Mesothelial cell of epicardium (in vitro differentiated cells): ENCODE data around the gene IL12RB2. TPM values are rescaled to one million over a fixed set of nuclear protein-coding genes. Genes with fewer than 3 reads are reported as not detected.

Experiments used
- DNase-seq, 2 experiments: peaks; one replicate each; pipeline ENCODE4 v3.0.0; 2021; ENCODE audit warnings: low spot score in 2 of 2; ENCODE audit not compliant: unreplicated experiment in 2 of 2
- H3K27ac Mint-ChIP-seq: 2 replicates; pipeline ENCODE4 v1.8.0; 2021; ENCODE audit warnings: mixed read lengths
- H3K27me3 Mint-ChIP-seq: 2 replicates; pipeline ENCODE4 v1.8.0; 2021; ENCODE audit warnings: low read depth, mixed read lengths
- H3K36me3 Mint-ChIP-seq: 2 replicates; pipeline ENCODE4 v1.8.0; 2021; ENCODE audit warnings: mixed read lengths
- H3K4me1 Mint-ChIP-seq: 2 replicates; pipeline ENCODE4 v1.8.0; 2021; ENCODE audit warnings: mixed read lengths
- H3K4me3 Mint-ChIP-seq: 2 replicates; pipeline ENCODE4 v1.8.0; 2021; ENCODE audit warnings: mild to moderate bottlenecking, moderate library complexity, mixed read lengths
- H3K9me3 Mint-ChIP-seq: 2 replicates; pipeline ENCODE4 v1.8.0; 2021; ENCODE audit warnings: mixed read lengths
- CTCF ChIP-seq: fragments of 200-600 bp; sonication (generic); IDR thresholded peaks from one replicate; pipeline ENCODE4 v1.5.0; 2021; ENCODE audit warnings: antibody characterized with exemption; ENCODE audit not compliant: unreplicated experiment
- total RNA-seq: library from RNA; stranded (reverse); gene quantifications from 3 replicates; pipeline ENCODE4 v1.2.1, GENCODE V29; 2021

The IL12RB2 gene
- total RNA-seq, 1 donor from 2014 or later = 0.34 TPM

- Mint-ChIP-seq H3K9me3 (no peaks in the 10 kb centered on the region), H3K36me3 (peaks cover 52% of the 10 kb centered on the region), H3K4me3 (no peak overlapping the region), H3K27ac (peak overlapping the region; percentile 27), H3K27me3 (no peaks in the 10 kb centered on the region), H3K4me1 (peaks cover 2% of the 10 kb centered on the region)
- TF ChIP-seq CTCF = no peak
- DNase-seq = no peak
Measured at GRCh38 chr1:67418839-67419586, 111.3 kb downstream of the IL12RB2 start.

GRCh38 chr1:67420835-67421492 lies 113.3 kb downstream of the IL12RB2 start:
- TF ChIP-seq CTCF = no peak
- Mint-ChIP-seq H3K4me3 (no peak overlapping the region), H3K27me3 (no peaks in the 10 kb centered on the region), H3K36me3 (peaks cover 52% of the 10 kb centered on the region), H3K27ac (no peak overlapping the region), H3K4me1 (peaks cover 5% of the 10 kb centered on the region), H3K9me3 (no peaks in the 10 kb centered on the region)
- DNase-seq = no peak

GRCh38 chr1:67427465-67427864 lies 119.8 kb downstream of the IL12RB2 start:
- peaks cover 28% of the 10 kb centered on the region for H3K36me3 Mint-ChIP-seq
- no peaks in the 10 kb centered on the region for H3K9me3 Mint-ChIP-seq
- H3K4me1 Mint-ChIP-seq = peaks cover 42% of the 10 kb centered on the region
- no peaks in the 10 kb centered on the region for H3K27me3 Mint-ChIP-seq
- no peak for TF ChIP-seq CTCF
- peak overlapping the region; percentile 76 for H3K27ac Mint-ChIP-seq
- H3K4me3 Mint-ChIP-seq = peak overlapping the region; percentile 100
- DNase-seq = no peak

GRCh38 chr1:67427947-67428346 lies 120.3 kb downstream of the IL12RB2 start:
- peak overlapping the region; percentile 17 for H3K27ac Mint-ChIP-seq
- peaks cover 42% of the 10 kb centered on the region for H3K4me1 Mint-ChIP-seq
- H3K36me3 Mint-ChIP-seq = peaks cover 25% of the 10 kb centered on the region
- no peak for TF ChIP-seq CTCF
- no peaks in the 10 kb centered on the region for H3K27me3 Mint-ChIP-seq
- DNase-seq = no peak
- no peaks in the 10 kb centered on the region for H3K9me3 Mint-ChIP-seq
- H3K4me3 Mint-ChIP-seq = peak overlapping the region; percentile 100

- no peak for TF ChIP-seq CTCF
- Mint-ChIP-seq H3K4me1 (peaks cover 48% of the 10 kb centered on the region), H3K36me3 (peaks cover 17% of the 10 kb centered on the region), H3K27me3 (no peaks in the 10 kb centered on the region), H3K4me3 (peak overlapping the region; percentile 100), H3K9me3 (no peaks in the 10 kb centered on the region), H3K27ac (peak overlapping the region; percentile 95)
- no peak for DNase-seq
Measured at GRCh38 chr1:67429011-67429527, 121.4 kb downstream of the IL12RB2 start.
